Endothelial cell of umbilical vein (primary cell): Measurements from ENCODE around the gene CMC4.

Source experiments
- CTCF ChIP-seq, 2 donors: IDR thresholded peaks; 1 replicate in 1 of 2; 2 replicates in 1 of 2; pipeline ENCODE4 v1.5.1; 2011; ENCODE audit warnings: low read length in 2 of 2, mild to moderate bottlenecking in 2 of 2, moderate library complexity in 2 of 2, control low read depth in 1 of 2, inconsistent platforms in 1 of 2, low read depth in 1 of 2; ENCODE audit not compliant: insufficient read depth in 1 of 2; ENCODE audit errors: extremely low read depth in 1 of 2
- EZH2 ChIP-seq: IDR thresholded peaks from 2 replicates; pipeline ENCODE4 v1.6.1; 2012; ENCODE audit warnings: borderline replicate concordance, low read depth, mild to moderate bottlenecking, moderate library complexity, low read length, inconsistent platforms; ENCODE audit not compliant: severe bottlenecking
- FOS ChIP-seq: IDR thresholded peaks from 2 replicates; pipeline ENCODE4 v1.6.1; 2011; ENCODE audit warnings: mild to moderate bottlenecking, low read length, moderate library complexity, borderline replicate concordance; ENCODE audit not compliant: insufficient read depth
- MAX ChIP-seq: IDR thresholded peaks from 2 replicates; pipeline ENCODE4 v1.6.1; 2011; ENCODE audit not compliant: insufficient read depth, insufficient read length
- MYC ChIP-seq: IDR thresholded peaks from one replicate; pipeline ENCODE4 v1.6.1; 2011; ENCODE audit warnings: mild to moderate bottlenecking, low read depth, low read length
- POLR2A ChIP-seq: IDR thresholded peaks from 2 replicates; pipeline ENCODE4 v1.6.1; 2012; ENCODE audit warnings: low read depth, mild to moderate bottlenecking, control low read depth, low read length
- POLR2AphosphoS5 ChIP-seq: IDR thresholded peaks from 2 replicates; pipeline ENCODE4 v1.6.1; 2012; ENCODE audit warnings: low read depth, mild to moderate bottlenecking, control low read depth, low read length, moderate library complexity; ENCODE audit not compliant: insufficient read depth

- no peak for TF ChIP-seq EZH2
- TF ChIP-seq MAX, result no peak
- no peak for TF ChIP-seq CTCF (IDR thresholded peaks at IDR 0.05; ENCODE audit: extremely low read depth in 1 of 2, insufficient read depth in 1 of 2, low read depth in 1 of 2, low read length in 2 of 2)
- TF ChIP-seq POLR2A, result no peak
- TF ChIP-seq MYC, result no peak
- no peak for TF ChIP-seq POLR2AphosphoS5
- TF ChIP-seq FOS, result no peak
Observed at GRCh38 chrX:155054255-155054654, 16.7 kb downstream of the CMC4 start.
